Skeletal muscle tissue (tissue), 4 donors: ENCODE measurements around the gene MIDN. TPM values are rescaled to one million over a fixed set of nuclear protein-coding genes. Genes with fewer than 3 reads are reported as not detected.

Experiments
- H3K27ac ChIP-seq: one replicate; pipeline ENCODE4 v1.7.0; 2013; ENCODE audit warnings: mild to moderate bottlenecking, low read depth, low read length, inconsistent platforms
- H3K27me3 ChIP-seq, 3 donors: one replicate each; pipeline ENCODE4 v1.7.0; 2013; ENCODE audit warnings: low read length in 3 of 3; ENCODE audit not compliant: control insufficient read depth in 3 of 3, insufficient read depth in 3 of 3
- H3K36me3 ChIP-seq, 3 donors: one replicate each; pipeline ENCODE4 v1.7.0; 2013; ENCODE audit warnings: low read length in 3 of 3; ENCODE audit not compliant: control insufficient read depth in 3 of 3, insufficient read depth in 3 of 3
- H3K4me1 ChIP-seq, 3 donors: one replicate each; pipeline ENCODE4 v1.7.0; 2013; ENCODE audit warnings: low read length in 3 of 3, mild to moderate bottlenecking in 3 of 3; ENCODE audit not compliant: control insufficient read depth in 3 of 3, insufficient read depth in 3 of 3
- H3K4me3 ChIP-seq, 3 donors: one replicate each; pipeline ENCODE4 v1.7.0; 2013; ENCODE audit warnings: low read length in 3 of 3
- H3K9ac ChIP-seq, 3 donors: one replicate each; pipeline ENCODE4 v1.7.0; 2013; ENCODE audit warnings: low read length in 3 of 3, mild to moderate bottlenecking in 3 of 3, moderate library complexity in 2 of 3, low read depth in 1 of 3
- H3K9me3 ChIP-seq, 3 donors: one replicate each; pipeline ENCODE4 v1.7.0; 2013; ENCODE audit warnings: low read length in 3 of 3; ENCODE audit not compliant: control insufficient read depth in 3 of 3
- total RNA-seq: library from RNA; depleted of rRNA; stranded (reverse); fragments of >200 nt; gene quantifications from one replicate; pipeline ENCODE4 v1.2.3, GENCODE V29; 2014
- donor health status: Osteomylitis.

MIDN gene
- total RNA-seq, 1 donor from 2014 or later, result 5.2 TPM

GRCh38 chr19:1211494-1212234 is 36.7 kb upstream of the MIDN start:
- Histone ChIP-seq H3K27ac (peak overlapping the region; percentile 97), H3K9ac (peak overlapping the region in 2 of 3 donors; percentile 43 to 60), H3K27me3 (no peaks in the 10 kb centered on the region), H3K36me3 (peaks cover 3 to 4% (median 4%) of the 10 kb centered on the region in 3 donors), H3K4me3 (peak overlapping the region in 1 of 3 donors; percentile 12), H3K9me3 (no peaks in the 10 kb centered on the region), H3K4me1 (peaks cover 75 to 88% (median 85%) of the 10 kb centered on the region in 3 donors)

GRCh38 chr19:1213391-1214286 is 34.7 kb upstream of the MIDN start:
- Histone ChIP-seq H3K4me1 (peaks cover 80 to 92% (median 89%) of the 10 kb centered on the region in 3 donors), H3K9ac (peak overlapping the region; percentile 84 to 91 (median 85)), H3K9me3 (no peaks in the 10 kb centered on the region), H3K36me3 (peaks cover 3 to 4% (median 4%) of the 10 kb centered on the region in 3 donors), H3K27ac (peak overlapping the region; percentile 97), H3K27me3 (no peaks in the 10 kb centered on the region), H3K4me3 (peak overlapping the region; percentile 20 to 77 (median 72))

DNA sequence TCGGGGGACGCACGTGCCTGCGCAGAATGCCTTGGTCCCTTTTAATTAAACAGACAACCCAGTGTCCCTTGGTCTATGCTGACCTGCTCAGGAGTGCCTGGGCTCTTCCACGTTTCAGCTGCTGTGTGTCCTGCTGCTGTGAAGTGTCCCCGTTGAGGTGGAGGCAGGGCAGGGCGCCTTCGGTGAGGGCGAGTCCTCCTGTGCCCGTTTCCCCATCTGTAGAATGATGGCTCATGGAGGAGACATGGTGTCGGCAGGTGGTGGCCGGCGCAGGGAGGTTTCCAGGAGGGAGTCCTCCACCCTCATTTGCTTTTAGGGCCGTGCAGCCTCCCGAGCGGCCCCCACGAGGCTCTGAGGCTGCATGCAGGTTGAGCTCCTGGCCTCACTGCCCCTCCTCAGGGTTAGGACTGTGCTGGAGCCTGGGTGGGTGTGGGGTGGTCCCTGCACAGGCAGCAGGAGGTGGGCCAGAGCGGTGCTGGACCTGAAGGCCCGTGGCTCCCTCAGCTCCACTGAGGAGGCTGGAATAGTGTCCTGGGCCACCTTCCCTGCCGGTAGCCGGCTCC is 34.0 kb upstream of the MIDN start:
- H3K4me3 ChIP-seq, result peak overlapping the region; percentile 30 to 77 (median 72)
- peaks cover 78 to 90% (median 88%) of the 10 kb centered on the region in 3 donors for H3K4me1 ChIP-seq
- no peaks in the 10 kb centered on the region for H3K27me3 ChIP-seq
- peaks cover 3 to 4% (median 4%) of the 10 kb centered on the region in 3 donors for H3K36me3 ChIP-seq
- H3K9ac ChIP-seq, result peak overlapping the region; percentile 84 to 91 (median 85)
- no peaks in the 10 kb centered on the region for H3K9me3 ChIP-seq
- peak overlapping the region; percentile 97 for H3K27ac ChIP-seq

DNA sequence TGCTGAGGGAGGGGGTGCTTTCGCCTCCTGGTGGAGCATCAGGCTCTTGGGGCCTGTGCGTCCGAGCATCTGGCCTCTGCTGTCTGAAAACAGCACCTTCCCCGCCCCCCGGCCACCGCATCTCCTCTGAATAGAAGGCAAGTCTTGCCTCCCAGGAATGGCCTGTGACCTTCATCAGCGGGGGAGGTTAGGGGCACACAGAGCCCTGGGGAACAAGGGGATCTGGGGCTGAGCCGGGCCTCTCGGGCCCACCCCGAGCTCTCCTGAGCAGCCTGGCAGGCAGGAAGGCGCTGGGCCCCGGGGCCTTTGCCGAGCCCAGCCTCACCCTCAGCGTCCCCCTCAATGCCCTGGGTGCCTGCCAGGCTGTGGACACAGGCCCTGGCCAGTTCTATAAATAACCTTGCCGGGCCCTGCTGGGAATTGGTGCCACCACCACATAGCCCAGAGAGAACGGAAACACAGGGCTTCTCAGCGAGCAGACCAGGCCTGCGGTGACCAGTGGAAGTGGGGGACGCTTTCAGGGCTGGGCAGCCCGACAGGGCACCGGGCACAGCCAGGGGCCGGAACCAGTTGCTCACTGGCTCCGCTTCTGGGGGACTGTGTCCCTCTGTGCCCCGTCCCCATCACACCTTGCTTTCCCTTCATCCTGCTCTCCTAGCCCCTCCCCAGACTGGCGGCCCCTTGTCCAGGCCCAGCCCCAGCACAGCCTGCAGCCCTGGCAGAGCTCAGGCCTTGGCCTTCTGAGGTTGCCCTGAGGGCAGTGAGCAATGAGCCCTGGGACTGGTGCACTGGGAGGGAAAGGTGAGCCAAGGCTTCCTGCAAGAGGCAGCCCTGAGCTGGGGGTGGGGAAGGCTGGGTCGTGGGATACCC is 33.3 kb upstream of the MIDN start:
- H3K4me1 ChIP-seq, result peaks cover 72 to 88% (median 86%) of the 10 kb centered on the region in 3 donors
- H3K36me3 ChIP-seq, result peaks cover 0 to 2% (median 0%) of the 10 kb centered on the region in 3 donors
- peak overlapping the region; percentile 97 for H3K27ac ChIP-seq
- no peaks in the 10 kb centered on the region for H3K9me3 ChIP-seq
- peak overlapping the region; percentile 84 to 91 (median 85) for H3K9ac ChIP-seq
- H3K4me3 ChIP-seq, result peak overlapping the region; percentile 51 to 77 (median 72)
- H3K27me3 ChIP-seq, result no peaks in the 10 kb centered on the region

GRCh38 chr19:1216756-1217155 is 31.6 kb upstream of the MIDN start:
- peak overlapping the region; percentile 9 to 58 (median 13) for H3K4me3 ChIP-seq
- peak overlapping the region; percentile 97 for H3K27ac ChIP-seq
- H3K9ac ChIP-seq, result peak overlapping the region; percentile 52 to 91 (median 73)
- H3K4me1 ChIP-seq, result peaks cover 67 to 91% (median 89%) of the 10 kb centered on the region in 3 donors
- no peaks in the 10 kb centered on the region for H3K27me3 ChIP-seq
- H3K9me3 ChIP-seq, result no peaks in the 10 kb centered on the region
- H3K36me3 ChIP-seq, result peaks cover 7 to 10% (median 8%) of the 10 kb centered on the region in 3 donors

GRCh38 chr19:1217366-1217765 is 31.0 kb upstream of the MIDN start:
- Histone ChIP-seq H3K4me3 (peak overlapping the region in 1 of 3 donors; percentile 58), H3K4me1 (peaks cover 62 to 91% (median 88%) of the 10 kb centered on the region in 3 donors), H3K27ac (peak overlapping the region; percentile 97)

GRCh38 chr19:1218751-1219567 is 29.4 kb upstream of the MIDN start:
- H3K4me1 ChIP-seq, result peaks cover 53 to 88% (median 76%) of the 10 kb centered on the region in 3 donors

More at GRCh38 chr19:1217366-1217765, 31.0 kb upstream of the MIDN start:
- Histone ChIP-seq H3K9me3 (no peaks in the 10 kb centered on the region), H3K36me3 (peaks cover 7 to 10% (median 8%) of the 10 kb centered on the region in 3 donors), H3K9ac (peak overlapping the region; percentile 52 to 91 (median 73)), H3K27me3 (no peaks in the 10 kb centered on the region)

DNA sequence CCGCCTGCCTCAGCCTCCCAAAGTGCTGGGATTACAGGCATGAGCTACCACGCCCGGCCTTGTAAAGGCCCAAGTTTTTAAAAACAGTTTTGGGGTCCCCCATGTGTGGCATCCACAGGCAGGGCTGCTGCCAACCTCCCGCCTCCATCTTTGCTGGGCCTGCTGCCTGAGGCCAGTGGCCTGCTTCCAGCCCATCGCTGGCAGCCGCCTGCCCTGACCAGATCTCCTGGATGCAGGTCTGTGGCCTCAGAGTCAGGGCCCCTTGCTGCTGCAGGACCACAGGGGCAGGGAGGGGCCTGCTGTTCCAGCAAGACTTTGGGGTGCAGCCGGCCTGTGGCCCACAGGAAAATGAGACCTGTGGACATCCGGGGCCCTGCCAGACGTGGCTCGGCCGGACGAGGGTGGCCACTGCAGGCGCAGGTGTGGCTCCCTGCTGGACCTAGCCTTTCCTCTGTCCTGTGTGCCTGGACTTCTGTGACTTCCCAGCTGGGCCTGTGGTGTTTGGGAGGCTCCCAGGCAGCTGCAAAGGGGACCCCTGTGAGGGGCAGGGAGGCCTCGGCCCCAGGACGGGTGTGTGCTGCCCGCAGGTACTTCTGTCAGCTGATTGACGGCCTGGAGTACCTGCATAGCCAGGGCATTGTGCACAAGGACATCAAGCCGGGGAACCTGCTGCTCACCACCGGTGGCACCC is 28.5 kb upstream of the MIDN start:
- peaks cover 43 to 79% (median 67%) of the 10 kb centered on the region in 3 donors for H3K4me1 ChIP-seq
- no peaks in the 10 kb centered on the region for H3K27me3 ChIP-seq
- H3K36me3 ChIP-seq, result peaks cover 21 to 26% (median 23%) of the 10 kb centered on the region in 3 donors
- H3K9me3 ChIP-seq, result no peaks in the 10 kb centered on the region
- H3K4me3 ChIP-seq, result no peak overlapping the region
- H3K27ac ChIP-seq, result no peak overlapping the region
- peak overlapping the region in 1 of 3 donors; percentile 40 for H3K9ac ChIP-seq

More at GRCh38 chr19:1218751-1219567, 29.4 kb upstream of the MIDN start:
- Histone ChIP-seq H3K9me3 (no peaks in the 10 kb centered on the region), H3K27ac (peak overlapping the region; percentile 97), H3K27me3 (no peaks in the 10 kb centered on the region), H3K9ac (peak overlapping the region; percentile 30 to 91 (median 67)), H3K4me3 (peak overlapping the region in 1 of 3 donors; percentile 6), H3K36me3 (peaks cover 16 to 18% (median 18%) of the 10 kb centered on the region in 3 donors)
